ENCODE data around the gene TENM4.

TENM4 gene

GRCh38 chr11:79296141-79296540 is 144.7 kb downstream of the TENM4 start:
- Histone ChIP-seq H3K4me3 (ENCODE audit: low read depth in 1 of 2, low read length in 2 of 2) (no peak overlapping the region), H4K20me1 (ENCODE audit: insufficient read depth, low read length) (no peaks in the 10 kb centered on the region), H3K9ac (ENCODE audit: low read depth, low read length) (no peak overlapping the region), H3K4me1 (ENCODE audit: insufficient read depth, low read length) (no peaks in the 10 kb centered on the region), H2AFZ (ENCODE audit: low read depth, low read length) (no peak overlapping the region), H3K27me3 (ENCODE audit: insufficient read depth, low read length, poor library complexity) (peaks cover 4% of the 10 kb centered on the region), H3K27ac (ENCODE audit: low read length) (no peak overlapping the region), H3K4me2 (ENCODE audit: insufficient read depth, low read length) (no peak overlapping the region), H3K9me3 (ENCODE audit: insufficient read depth, low read length, severe bottlenecking) (no peaks in the 10 kb centered on the region), H3K36me3 (ENCODE audit: insufficient read depth, low read length) (no peaks in the 10 kb centered on the region), H3K79me2 (ENCODE audit: insufficient read depth, low read length) (no peaks in the 10 kb centered on the region)
- TF ChIP-seq CTCF (IDR thresholded peaks at IDR 0.05; ENCODE audit: borderline replicate concordance, extremely low read depth, low read length, poor library complexity, severe bottlenecking) = no peak
- no peak for TF ChIP-seq EZH2 (IDR thresholded peaks at IDR 0.05; ENCODE audit: borderline replicate concordance, low read depth, low read length, severe bottlenecking)
- DNase-seq (no peak), ATAC-seq (ENCODE audit: insufficient read depth, low read depth) (no peak)

GRCh38 chr11:79294845-79295731 is 145.7 kb downstream of the TENM4 start:
- DNase-seq (no peak), ATAC-seq (ENCODE audit: insufficient read depth, low read depth) (no peak)
- Histone ChIP-seq H3K4me2 (ENCODE audit: insufficient read depth, low read length) (no peak overlapping the region), H3K36me3 (ENCODE audit: insufficient read depth, low read length) (no peaks in the 10 kb centered on the region), H3K4me3 (ENCODE audit: low read depth in 1 of 2, low read length in 2 of 2) (no peak overlapping the region), H3K27me3 (ENCODE audit: insufficient read depth, low read length, poor library complexity) (peaks cover 4% of the 10 kb centered on the region), H3K79me2 (ENCODE audit: insufficient read depth, low read length) (no peaks in the 10 kb centered on the region), H3K9me3 (ENCODE audit: insufficient read depth, low read length, severe bottlenecking) (no peaks in the 10 kb centered on the region), H3K9ac (ENCODE audit: low read depth, low read length) (no peak overlapping the region), H2AFZ (ENCODE audit: low read depth, low read length) (no peak overlapping the region), H3K27ac (ENCODE audit: low read length) (no peak overlapping the region), H4K20me1 (ENCODE audit: insufficient read depth, low read length) (no peaks in the 10 kb centered on the region), H3K4me1 (ENCODE audit: insufficient read depth, low read length) (no peaks in the 10 kb centered on the region)
- TF ChIP-seq EZH2 (IDR thresholded peaks at IDR 0.05; ENCODE audit: borderline replicate concordance, low read depth, low read length, severe bottlenecking) (no peak), CTCF (IDR thresholded peaks at IDR 0.05; ENCODE audit: borderline replicate concordance, extremely low read depth, low read length, poor library complexity, severe bottlenecking) (no peak)

- no peak overlapping the region for H2AFZ ChIP-seq (ENCODE audit: low read depth, low read length)
- H3K4me3 ChIP-seq (ENCODE audit: low read depth in 1 of 2, low read length in 2 of 2) = no peak overlapping the region
- H3K4me2 ChIP-seq (ENCODE audit: insufficient read depth, low read length) = no peak overlapping the region
- peaks cover 4% of the 10 kb centered on the region for H3K27me3 ChIP-seq (ENCODE audit: insufficient read depth, low read length, poor library complexity)
- H3K27ac ChIP-seq (ENCODE audit: low read length) = no peak overlapping the region
- H3K9me3 ChIP-seq (ENCODE audit: insufficient read depth, low read length, severe bottlenecking) = no peaks in the 10 kb centered on the region
- DNase-seq = no peak
- no peaks in the 10 kb centered on the region for H3K36me3 ChIP-seq (ENCODE audit: insufficient read depth, low read length)
- H4K20me1 ChIP-seq (ENCODE audit: insufficient read depth, low read length) = no peaks in the 10 kb centered on the region
- no peak overlapping the region for H3K9ac ChIP-seq (ENCODE audit: low read depth, low read length)
- H3K79me2 ChIP-seq (ENCODE audit: insufficient read depth, low read length) = no peaks in the 10 kb centered on the region
- TF ChIP-seq CTCF (IDR thresholded peaks at IDR 0.05; ENCODE audit: borderline replicate concordance, extremely low read depth, low read length, poor library complexity, severe bottlenecking) (no peak), EZH2 (IDR thresholded peaks at IDR 0.05; ENCODE audit: borderline replicate concordance, low read depth, low read length, severe bottlenecking) (no peak)
- ATAC-seq (ENCODE audit: insufficient read depth, low read depth) = no peak
- H3K4me1 ChIP-seq (ENCODE audit: insufficient read depth, low read length) = no peaks in the 10 kb centered on the region
These were observed 148.9 kb downstream of the TENM4 start for GRCh38 chr11:79291948-79292347.

Data from DND-41 (cell line).